Astrocyte (in vitro differentiated cells and primary cell): ENCODE results near the gene PFDN1. TPM values are rescaled to one million over a fixed set of nuclear protein-coding genes. Genes with fewer than 3 reads are reported as not detected.

Experiments used
- DNase-seq: peaks from one replicate; pipeline ENCODE4 v3.0.0-alpha.2; 2010; ENCODE audit warnings: low read depth
- FAIRE-seq: peaks from 2 replicates; lab custom pipeline; 2011; peaks lifted over from hg19 to GRCh38; lab: Jason Lieb, UNC
- H2AFZ ChIP-seq: 2 replicates; pipeline ENCODE4 v1.6.0; 2012; ENCODE audit warnings: low read depth, low read length, inconsistent platforms
- H3K27ac ChIP-seq: 2 replicates; pipeline ENCODE4 v1.5.1; 2011; ENCODE audit warnings: low read depth, low read length, inconsistent platforms
- H3K27me3 ChIP-seq: 2 replicates; pipeline ENCODE4 v1.6.0; 2011; ENCODE audit warnings: low read length, inconsistent platforms; ENCODE audit not compliant: insufficient read depth
- H3K36me3 ChIP-seq: 2 replicates; pipeline ENCODE4 v1.5.1; 2011; ENCODE audit warnings: low read length, inconsistent platforms; ENCODE audit not compliant: insufficient read depth
- H3K4me1 ChIP-seq: 2 replicates; pipeline ENCODE4 v1.5.1; 2011; ENCODE audit warnings: low read length, inconsistent platforms; ENCODE audit not compliant: insufficient read depth
- H3K4me2 ChIP-seq: 2 replicates; pipeline ENCODE4 v1.6.0; 2012; ENCODE audit warnings: low read length, inconsistent platforms
- H3K4me3 ChIP-seq: 2 replicates; pipeline ENCODE4 v1.5.1; 2011; ENCODE audit warnings: low read depth, mild to moderate bottlenecking, low read length, inconsistent platforms; ENCODE audit not compliant: insufficient read depth
- H3K79me2 ChIP-seq: 2 replicates; pipeline ENCODE4 v1.6.0; 2012; ENCODE audit warnings: mild to moderate bottlenecking, low read length, inconsistent platforms; ENCODE audit not compliant: insufficient read depth
- H3K9ac ChIP-seq: 2 replicates; pipeline ENCODE4 v1.6.0; 2012; ENCODE audit warnings: mild to moderate bottlenecking, low read length, inconsistent platforms
- H3K9me3 ChIP-seq: 2 replicates; pipeline ENCODE4 v1.5.1; 2012; ENCODE audit warnings: low read depth, mild to moderate bottlenecking, low read length, inconsistent platforms; ENCODE audit not compliant: insufficient read depth
- H4K20me1 ChIP-seq: 2 replicates; pipeline ENCODE4 v1.6.0; 2012; ENCODE audit warnings: low read length, inconsistent platforms; ENCODE audit not compliant: insufficient read depth
- H3K27ac Mint-ChIP-seq: one replicate; pipeline ENCODE4 v1.8.0; 2021; ENCODE audit warnings: mild to moderate bottlenecking, mixed read lengths; ENCODE audit not compliant: unreplicated experiment
- H3K27me3 Mint-ChIP-seq: one replicate; pipeline ENCODE4 v1.8.0; 2021; ENCODE audit warnings: low read depth, mixed read lengths; ENCODE audit not compliant: unreplicated experiment
- H3K36me3 Mint-ChIP-seq: one replicate; pipeline ENCODE4 v1.8.0; 2021; ENCODE audit warnings: low read depth, mixed read lengths; ENCODE audit not compliant: unreplicated experiment
- H3K4me1 Mint-ChIP-seq: one replicate; pipeline ENCODE4 v1.8.0; 2021; ENCODE audit warnings: low read depth, mixed read lengths; ENCODE audit not compliant: unreplicated experiment
- H3K4me3 Mint-ChIP-seq: one replicate; pipeline ENCODE4 v1.8.0; 2021; ENCODE audit warnings: mild to moderate bottlenecking, moderate library complexity, mixed read lengths; ENCODE audit not compliant: unreplicated experiment
- H3K9me3 Mint-ChIP-seq: one replicate; pipeline ENCODE4 v1.8.0; 2021; ENCODE audit warnings: mild to moderate bottlenecking, mixed read lengths; ENCODE audit not compliant: unreplicated experiment
- EZH2 ChIP-seq: IDR thresholded peaks from 2 replicates; pipeline ENCODE4 v1.6.1; 2012; ENCODE audit warnings: mild to moderate bottlenecking, low read length, inconsistent platforms; ENCODE audit not compliant: insufficient read depth
- total RNA-seq: library from RNA; stranded (reverse); gene quantifications from 2 replicates; pipeline ENCODE4 v1.2.1, GENCODE V29; 2021
- TF ChIP-seq, protein P1 (sequence below): IDR thresholded peaks from 2 replicates; pipeline ENCODE4 v1.5.1; 2011; ENCODE audit warnings: low read depth, mild to moderate bottlenecking, inconsistent platforms, low read length, moderate library complexity; ENCODE audit not compliant: insufficient read depth

The PFDN1 gene
- total RNA-seq, 1 donor from 2014 or later, result 202 TPM

DNA sequence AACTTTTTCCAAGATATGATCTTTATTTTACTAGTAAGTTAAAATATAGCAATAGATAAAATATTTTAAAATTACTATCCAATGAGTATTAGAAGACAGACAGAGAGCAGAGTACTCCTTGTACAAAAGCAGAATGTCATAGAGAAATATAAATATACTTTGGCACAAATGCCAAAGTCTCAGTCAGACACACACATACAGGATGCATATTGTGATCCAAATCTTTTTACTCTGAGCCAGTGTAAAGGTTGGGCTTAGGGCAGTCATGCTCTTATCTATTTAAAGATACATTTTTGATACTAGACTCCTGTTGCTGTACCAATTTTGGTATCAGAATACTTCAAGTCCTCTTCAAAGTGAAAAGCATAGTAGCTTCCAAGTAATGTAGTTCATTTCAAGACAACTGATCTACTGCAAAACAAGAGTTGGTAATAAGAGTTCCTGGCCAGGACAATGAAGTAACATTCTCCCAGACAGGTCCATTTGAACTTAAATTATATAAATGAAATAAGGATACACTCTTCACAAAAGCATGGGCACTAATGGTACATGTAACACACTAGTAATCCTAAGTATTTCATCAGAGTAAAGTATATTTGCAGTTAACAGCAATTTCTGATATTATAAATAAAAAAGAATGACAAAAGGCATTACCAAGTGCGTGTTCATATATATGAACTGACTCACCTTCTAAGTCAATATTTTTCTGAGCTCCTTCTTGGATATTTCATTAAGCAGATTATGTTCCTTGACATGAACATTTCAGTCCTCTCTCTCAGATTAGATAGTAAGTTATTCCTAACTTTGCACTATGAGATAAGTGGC, 10.5 kb downstream of the PFDN1 start:
- Histone ChIP-seq H3K27ac (peak overlapping the region; percentile 98), H3K27me3 (no peaks in the 10 kb centered on the region), H4K20me1 (peaks cover 19% of the 10 kb centered on the region), H3K4me1 (peaks cover 57% of the 10 kb centered on the region), H3K79me2 (peaks cover 96% of the 10 kb centered on the region), H3K4me2 (peak overlapping the region; percentile 70), H3K9me3 (no peaks in the 10 kb centered on the region), H3K9ac (peak overlapping the region; percentile 81), H2AFZ (no peak overlapping the region), H3K4me3 (no peak overlapping the region), H3K36me3 (no peaks in the 10 kb centered on the region)
- Mint-ChIP-seq H3K4me1 (peaks cover 84% of the 10 kb centered on the region), H3K27me3 (no peaks in the 10 kb centered on the region), H3K27ac (peak overlapping the region; percentile 99), H3K4me3 (no peak overlapping the region), H3K9me3 (no peaks in the 10 kb centered on the region), H3K36me3 (peaks cover 5% of the 10 kb centered on the region)
- TF ChIP-seq EZH2, result no peak
- TF ChIP-seq, protein P1, sequence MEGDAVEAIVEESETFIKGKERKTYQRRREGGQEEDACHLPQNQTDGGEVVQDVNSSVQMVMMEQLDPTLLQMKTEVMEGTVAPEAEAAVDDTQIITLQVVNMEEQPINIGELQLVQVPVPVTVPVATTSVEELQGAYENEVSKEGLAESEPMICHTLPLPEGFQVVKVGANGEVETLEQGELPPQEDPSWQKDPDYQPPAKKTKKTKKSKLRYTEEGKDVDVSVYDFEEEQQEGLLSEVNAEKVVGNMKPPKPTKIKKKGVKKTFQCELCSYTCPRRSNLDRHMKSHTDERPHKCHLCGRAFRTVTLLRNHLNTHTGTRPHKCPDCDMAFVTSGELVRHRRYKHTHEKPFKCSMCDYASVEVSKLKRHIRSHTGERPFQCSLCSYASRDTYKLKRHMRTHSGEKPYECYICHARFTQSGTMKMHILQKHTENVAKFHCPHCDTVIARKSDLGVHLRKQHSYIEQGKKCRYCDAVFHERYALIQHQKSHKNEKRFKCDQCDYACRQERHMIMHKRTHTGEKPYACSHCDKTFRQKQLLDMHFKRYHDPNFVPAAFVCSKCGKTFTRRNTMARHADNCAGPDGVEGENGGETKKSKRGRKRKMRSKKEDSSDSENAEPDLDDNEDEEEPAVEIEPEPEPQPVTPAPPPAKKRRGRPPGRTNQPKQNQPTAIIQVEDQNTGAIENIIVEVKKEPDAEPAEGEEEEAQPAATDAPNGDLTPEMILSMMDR, result no peak
- DNase-seq (peak; percentile 45), FAIRE-seq (no peak)

GRCh38 chr5:140287801-140288521, 14.9 kb downstream of the PFDN1 start:
- Histone ChIP-seq H3K4me2 (no peak overlapping the region), H4K20me1 (peaks cover 48% of the 10 kb centered on the region), H3K9ac (no peak overlapping the region), H3K9me3 (no peaks in the 10 kb centered on the region), H3K4me1 (peaks cover 14% of the 10 kb centered on the region), H3K36me3 (no peaks in the 10 kb centered on the region), H3K79me2 (peaks cover 99% of the 10 kb centered on the region), H3K4me3 (no peak overlapping the region), H3K27me3 (no peaks in the 10 kb centered on the region), H2AFZ (no peak overlapping the region), H3K27ac (no peak overlapping the region)
- no peaks in the 10 kb centered on the region for H3K27me3 Mint-ChIP-seq
- no peaks in the 10 kb centered on the region for H3K9me3 Mint-ChIP-seq
- H3K4me3 Mint-ChIP-seq, result no peak overlapping the region
- H3K27ac Mint-ChIP-seq, result peak overlapping the region; percentile 4
- DNase-seq (no peak), FAIRE-seq (no peak)
- H3K36me3 Mint-ChIP-seq, result peaks cover 5% of the 10 kb centered on the region
- H3K4me1 Mint-ChIP-seq, result peaks cover 62% of the 10 kb centered on the region
- TF ChIP-seq, protein P1, result no peak
- TF ChIP-seq EZH2, result no peak
